Bronchial epithelial cell (primary cell): ENCODE data around the gene IFNA2. TPM values are rescaled to one million over a fixed set of nuclear protein-coding genes. Genes with fewer than 3 reads are reported as not detected.
A peak's percentile ranks its signal among the peaks of the same experiment; 100 is the strongest.

Experiments
- DNase-seq: peaks from one replicate; pipeline ENCODE4 v3.0.0-alpha.2; 2010; ENCODE audit warnings: low read depth
- FAIRE-seq: peaks from 2 replicates; lab custom pipeline; 2011; peaks lifted over from hg19 to GRCh38; lab: Jason Lieb, UNC
- H3K27me3 ChIP-seq: 2 replicates; pipeline ENCODE4 v1.5.1; 2011; ENCODE audit warnings: low read length; ENCODE audit not compliant: control insufficient read depth, insufficient read depth
- H3K36me3 ChIP-seq: 2 replicates; pipeline ENCODE4 v1.5.1; 2011; ENCODE audit warnings: low read length; ENCODE audit not compliant: control insufficient read depth, insufficient read depth
- H3K4me3 ChIP-seq: 2 replicates; pipeline ENCODE4 v1.5.1; 2011; ENCODE audit warnings: mild to moderate bottlenecking, low read depth, low read length, control low read depth
- total RNA-seq: library from RNA; depleted of rRNA; stranded (reverse); fragments of >200 nt; gene quantifications from 2 replicates; pipeline ENCODE4 v1.2.1, GENCODE V29; 2014
- TF ChIP-seq, protein P1 (sequence below): IDR thresholded peaks from 2 replicates; pipeline ENCODE4 v1.5.1; 2011; ENCODE audit warnings: mild to moderate bottlenecking, moderate library complexity, low read length, control low read depth, inconsistent platforms; ENCODE audit not compliant: insufficient read depth, severe bottlenecking

Gene IFNA2
- total RNA-seq, 1 donor from 2014 or later: not detected

DNA sequence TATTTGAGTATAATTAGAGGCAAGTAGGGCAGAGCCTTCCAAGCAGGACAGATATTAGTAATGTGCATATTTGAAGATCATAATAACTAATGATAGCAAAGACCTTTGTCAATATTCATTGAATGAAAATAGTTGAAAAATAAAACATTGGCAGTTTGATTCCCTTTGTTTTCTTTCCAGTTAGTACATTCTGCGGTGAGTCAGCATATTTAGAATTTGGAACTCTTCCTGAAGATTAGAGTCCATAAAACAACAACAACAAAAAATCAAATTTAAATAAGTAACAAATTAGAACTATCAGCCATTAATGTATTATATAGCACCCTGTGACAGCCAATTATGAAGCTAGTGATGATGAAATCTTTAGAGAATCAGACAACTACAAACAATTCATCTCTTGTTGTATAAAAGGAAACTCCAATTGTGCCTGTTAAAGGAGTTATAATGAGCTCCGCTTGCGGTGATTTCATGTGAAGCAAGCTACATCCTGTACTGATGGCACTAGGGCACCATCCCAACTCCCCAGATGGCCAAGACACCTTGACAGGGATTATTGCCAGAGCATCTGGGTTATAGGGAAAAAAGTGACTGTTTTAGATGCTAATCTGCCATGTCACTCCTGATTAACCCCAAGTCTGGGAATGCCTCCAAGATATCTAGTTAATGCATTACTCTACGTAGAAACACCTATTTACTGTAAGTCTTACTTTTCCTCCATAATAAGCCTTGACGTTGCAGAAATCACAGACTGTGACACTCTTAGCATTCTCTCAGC, 30.5 kb upstream of the IFNA2 start:
- FAIRE-seq: no peak
- TF ChIP-seq, protein P1, sequence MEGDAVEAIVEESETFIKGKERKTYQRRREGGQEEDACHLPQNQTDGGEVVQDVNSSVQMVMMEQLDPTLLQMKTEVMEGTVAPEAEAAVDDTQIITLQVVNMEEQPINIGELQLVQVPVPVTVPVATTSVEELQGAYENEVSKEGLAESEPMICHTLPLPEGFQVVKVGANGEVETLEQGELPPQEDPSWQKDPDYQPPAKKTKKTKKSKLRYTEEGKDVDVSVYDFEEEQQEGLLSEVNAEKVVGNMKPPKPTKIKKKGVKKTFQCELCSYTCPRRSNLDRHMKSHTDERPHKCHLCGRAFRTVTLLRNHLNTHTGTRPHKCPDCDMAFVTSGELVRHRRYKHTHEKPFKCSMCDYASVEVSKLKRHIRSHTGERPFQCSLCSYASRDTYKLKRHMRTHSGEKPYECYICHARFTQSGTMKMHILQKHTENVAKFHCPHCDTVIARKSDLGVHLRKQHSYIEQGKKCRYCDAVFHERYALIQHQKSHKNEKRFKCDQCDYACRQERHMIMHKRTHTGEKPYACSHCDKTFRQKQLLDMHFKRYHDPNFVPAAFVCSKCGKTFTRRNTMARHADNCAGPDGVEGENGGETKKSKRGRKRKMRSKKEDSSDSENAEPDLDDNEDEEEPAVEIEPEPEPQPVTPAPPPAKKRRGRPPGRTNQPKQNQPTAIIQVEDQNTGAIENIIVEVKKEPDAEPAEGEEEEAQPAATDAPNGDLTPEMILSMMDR: no peak
- no peak overlapping the region for H3K4me3 ChIP-seq
- no peaks in the 10 kb centered on the region for H3K36me3 ChIP-seq
- peaks cover 1% of the 10 kb centered on the region for H3K27me3 ChIP-seq
- no peak for DNase-seq

DNA sequence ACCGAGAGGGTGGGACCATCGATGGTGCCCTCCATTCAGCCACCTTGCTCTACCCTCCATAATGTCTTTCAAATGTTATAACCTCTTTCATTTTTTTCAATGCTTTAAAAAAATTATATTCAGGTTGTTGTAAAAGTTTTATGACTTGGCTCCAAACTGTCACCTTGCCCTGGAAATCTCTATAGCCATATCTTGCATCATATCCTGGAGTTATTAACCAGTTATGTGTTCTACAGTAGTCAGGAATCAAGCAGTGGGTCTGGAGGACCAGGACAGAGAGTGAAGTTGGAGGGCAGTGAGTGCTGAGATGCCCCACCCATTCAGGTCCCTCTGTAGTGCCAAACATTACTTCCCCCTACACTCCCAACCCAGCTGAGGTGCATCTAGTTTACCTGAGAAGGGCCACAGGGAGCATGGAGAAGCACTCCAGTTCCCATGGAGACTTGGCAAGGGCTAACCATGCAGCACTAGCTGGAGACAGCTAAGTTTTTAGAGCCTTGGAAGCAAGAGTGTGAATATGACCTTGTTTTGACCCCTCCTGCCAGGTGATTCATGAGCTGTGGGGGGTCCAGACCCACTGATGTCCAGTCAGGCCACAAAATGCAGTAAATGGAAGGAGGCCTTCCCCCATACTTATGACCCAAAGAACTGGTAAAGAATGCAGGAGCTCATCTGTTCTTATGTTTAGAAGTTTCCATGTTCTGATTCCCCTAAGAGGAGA, 29.2 kb upstream of the IFNA2 start:
- DNase-seq: no peak
- H3K27me3 ChIP-seq: peaks cover 1% of the 10 kb centered on the region
- H3K36me3 ChIP-seq: no peaks in the 10 kb centered on the region
- no peak for FAIRE-seq
- H3K4me3 ChIP-seq: no peak overlapping the region
- TF ChIP-seq, protein P1: no peak

DNA sequence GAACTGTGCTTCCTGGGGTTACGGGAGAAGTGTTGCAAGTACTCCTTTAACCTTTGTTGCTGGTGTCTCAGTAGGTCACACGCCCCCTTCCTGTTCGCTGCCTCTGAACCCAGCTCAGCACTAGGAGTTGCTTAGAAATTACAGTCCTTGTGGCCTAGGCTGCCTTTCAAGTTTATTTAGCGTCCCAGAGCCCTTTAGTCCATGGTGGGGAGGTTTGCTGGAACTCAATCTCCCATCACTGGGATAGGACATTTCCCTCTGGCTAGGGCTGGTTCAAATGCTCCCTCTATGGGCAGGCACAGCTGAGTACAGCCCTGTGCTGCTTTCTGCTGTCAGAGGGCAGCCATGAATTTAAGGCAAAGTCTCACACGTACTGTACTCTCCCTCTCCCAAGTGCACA, 28.4 kb upstream of the IFNA2 start:
- TF ChIP-seq, protein P1: peak; percentile 43
- FAIRE-seq: no peak
- DNase-seq: no peak
- H3K27me3 ChIP-seq: peaks cover 6% of the 10 kb centered on the region
- no peaks in the 10 kb centered on the region for H3K36me3 ChIP-seq
- no peak overlapping the region for H3K4me3 ChIP-seq

DNA sequence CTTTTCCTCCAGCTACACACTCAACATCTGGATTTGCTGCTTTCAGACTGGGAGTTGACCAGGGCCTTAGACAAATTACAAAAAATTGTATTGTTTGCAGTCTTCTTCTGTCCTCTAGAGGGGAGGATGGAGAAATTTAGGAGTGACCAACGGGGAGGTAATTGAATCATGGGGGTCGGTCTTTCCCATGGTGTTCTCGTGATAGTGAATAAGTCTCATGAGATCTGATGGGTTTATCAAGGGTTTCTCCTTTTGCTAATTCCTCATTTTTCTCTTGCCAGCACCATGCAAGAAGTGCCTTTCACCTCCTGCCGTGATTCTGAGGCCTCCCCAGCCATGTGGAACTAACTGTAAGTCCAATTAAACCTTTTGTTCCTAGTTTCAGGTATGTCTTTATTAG, 28.0 kb upstream of the IFNA2 start:
- TF ChIP-seq, protein P1: no peak
- Histone ChIP-seq H3K4me3 (no peak overlapping the region), H3K36me3 (no peaks in the 10 kb centered on the region), H3K27me3 (peaks cover 6% of the 10 kb centered on the region)
- FAIRE-seq (no peak), DNase-seq (no peak)

DNA sequence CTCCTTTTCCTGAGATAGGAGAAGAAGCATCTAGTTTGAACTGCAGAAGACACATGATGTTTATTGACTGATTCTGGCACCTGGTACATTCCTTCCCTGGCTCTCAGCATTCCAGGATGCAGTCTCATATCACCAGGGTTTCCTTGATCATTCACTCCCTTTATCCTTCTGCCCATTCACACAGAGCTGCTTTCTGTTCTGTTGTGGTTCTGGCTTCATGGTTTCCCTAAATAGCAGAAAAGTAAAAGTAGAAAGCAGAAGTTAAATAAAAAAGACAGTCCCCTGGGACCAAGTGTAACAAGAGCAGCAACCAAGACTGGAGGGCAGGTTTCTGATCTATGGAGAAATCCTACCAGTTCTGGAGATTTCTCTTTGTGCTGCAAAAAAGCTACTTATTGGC, 26.9 kb upstream of the IFNA2 start:
- Histone ChIP-seq H3K36me3 (no peaks in the 10 kb centered on the region), H3K4me3 (no peak overlapping the region), H3K27me3 (peaks cover 8% of the 10 kb centered on the region)
- TF ChIP-seq, protein P1: no peak
- no peak for FAIRE-seq
- DNase-seq: no peak
